Measurements from ENCODE around the gene MORF4L2.
A peak's percentile ranks its signal among the peaks of the same experiment; 100 is the strongest.

The MORF4L2 gene

DNA sequence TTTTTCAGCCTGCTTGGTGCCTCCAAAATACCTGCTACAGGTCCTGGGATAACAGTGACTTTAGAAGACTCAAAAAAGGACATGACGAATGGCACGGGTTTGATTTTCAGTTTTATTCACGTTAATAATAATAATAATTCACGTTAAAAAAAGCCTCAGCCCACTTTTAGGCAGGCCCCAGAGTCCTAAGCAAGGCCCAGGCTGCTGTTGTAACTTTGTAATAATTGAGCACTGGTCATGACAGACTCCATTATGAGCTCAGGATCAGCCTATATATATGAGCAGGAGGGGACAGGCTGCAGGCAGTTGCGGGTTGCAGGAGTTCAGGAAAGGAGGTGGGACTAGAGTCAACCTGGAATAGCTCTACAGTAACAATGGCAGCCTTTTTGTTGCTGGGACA, 24.1 kb upstream of the MORF4L2 start, which contains the start of gene TMEM31:
Gene TMEM31, plus strand, starts transcription at position 301 of the 400 bp plus-strand sequence. CDS start 1,350 bp downstream, outside the sequence.
- Mint-ChIP-seq H3K4me1 (peaks cover 14% of the 10 kb centered on the region), H3K9me3 (peaks cover 3% of the 10 kb centered on the region), H3K27ac (peak within 1 kb of the TSS in 2 of 3 experiments; percentile 3 to 24), H3K36me3 (ENCODE audit: low read depth) (no peaks in the 10 kb centered on the region), H3K27me3 (ENCODE audit: low read depth) (peaks cover 3% of the 10 kb centered on the region), H3K4me3 (no peak within 1 kb of the TSS)
- TF ChIP-seq, protein P1, sequence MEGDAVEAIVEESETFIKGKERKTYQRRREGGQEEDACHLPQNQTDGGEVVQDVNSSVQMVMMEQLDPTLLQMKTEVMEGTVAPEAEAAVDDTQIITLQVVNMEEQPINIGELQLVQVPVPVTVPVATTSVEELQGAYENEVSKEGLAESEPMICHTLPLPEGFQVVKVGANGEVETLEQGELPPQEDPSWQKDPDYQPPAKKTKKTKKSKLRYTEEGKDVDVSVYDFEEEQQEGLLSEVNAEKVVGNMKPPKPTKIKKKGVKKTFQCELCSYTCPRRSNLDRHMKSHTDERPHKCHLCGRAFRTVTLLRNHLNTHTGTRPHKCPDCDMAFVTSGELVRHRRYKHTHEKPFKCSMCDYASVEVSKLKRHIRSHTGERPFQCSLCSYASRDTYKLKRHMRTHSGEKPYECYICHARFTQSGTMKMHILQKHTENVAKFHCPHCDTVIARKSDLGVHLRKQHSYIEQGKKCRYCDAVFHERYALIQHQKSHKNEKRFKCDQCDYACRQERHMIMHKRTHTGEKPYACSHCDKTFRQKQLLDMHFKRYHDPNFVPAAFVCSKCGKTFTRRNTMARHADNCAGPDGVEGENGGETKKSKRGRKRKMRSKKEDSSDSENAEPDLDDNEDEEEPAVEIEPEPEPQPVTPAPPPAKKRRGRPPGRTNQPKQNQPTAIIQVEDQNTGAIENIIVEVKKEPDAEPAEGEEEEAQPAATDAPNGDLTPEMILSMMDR (IDR thresholded peaks at IDR 0.05; ENCODE audit: unreplicated experiment in 3 of 3), result no peak

DNA sequence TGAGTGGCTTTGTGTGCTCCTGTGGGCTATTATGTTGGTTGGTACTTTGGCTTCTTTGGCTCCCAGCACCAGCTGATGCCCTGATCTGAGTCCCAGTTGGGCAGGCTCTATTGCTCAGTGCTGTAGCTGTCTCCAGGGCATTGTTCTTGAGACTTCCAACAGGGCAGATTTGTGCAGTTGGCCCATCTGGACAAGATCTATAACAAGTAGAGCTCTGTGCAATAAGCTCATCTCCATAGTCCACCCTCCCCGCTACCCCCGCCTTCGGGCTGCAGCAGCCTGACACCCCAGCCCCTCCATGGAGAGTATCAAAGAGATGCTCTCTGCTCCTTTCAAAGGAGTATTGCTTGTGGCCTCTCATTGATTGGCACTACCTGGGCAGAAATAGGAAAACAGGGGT, 18.4 kb upstream of the MORF4L2 start:
- no peak overlapping the region for H3K4me3 Mint-ChIP-seq
- peaks cover 8% of the 10 kb centered on the region for H3K4me1 Mint-ChIP-seq
- TF ChIP-seq, protein P1 (IDR thresholded peaks at IDR 0.05; ENCODE audit: unreplicated experiment in 3 of 3), result no peak
- H3K36me3 Mint-ChIP-seq (ENCODE audit: low read depth), result no peaks in the 10 kb centered on the region
- no peaks in the 10 kb centered on the region for H3K9me3 Mint-ChIP-seq
- no peaks in the 10 kb centered on the region for H3K27me3 Mint-ChIP-seq (ENCODE audit: low read depth)
- no peak overlapping the region for H3K27ac Mint-ChIP-seq

GRCh38 chrX:103699243-103699642, 12.7 kb upstream of the MORF4L2 start:
- Mint-ChIP-seq H3K27ac (no peak overlapping the region), H3K27me3 (ENCODE audit: low read depth) (no peaks in the 10 kb centered on the region), H3K36me3 (ENCODE audit: low read depth) (no peaks in the 10 kb centered on the region), H3K4me1 (no peaks in the 10 kb centered on the region), H3K9me3 (no peaks in the 10 kb centered on the region), H3K4me3 (no peak overlapping the region)
- TF ChIP-seq, protein P1 (IDR thresholded peaks at IDR 0.05; ENCODE audit: unreplicated experiment in 3 of 3), result no peak

GRCh38 chrX:103697687-103698086, 11.2 kb upstream of the MORF4L2 start:
- no peaks in the 10 kb centered on the region for H3K27me3 Mint-ChIP-seq (ENCODE audit: low read depth)
- no peak overlapping the region for H3K27ac Mint-ChIP-seq
- H3K9me3 Mint-ChIP-seq, result no peaks in the 10 kb centered on the region
- TF ChIP-seq, protein P1 (IDR thresholded peaks at IDR 0.05; ENCODE audit: unreplicated experiment in 3 of 3), result no peak
- H3K4me3 Mint-ChIP-seq, result no peak overlapping the region
- H3K4me1 Mint-ChIP-seq, result no peaks in the 10 kb centered on the region
- H3K36me3 Mint-ChIP-seq (ENCODE audit: low read depth), result peaks cover 4% of the 10 kb centered on the region

- Mint-ChIP-seq H3K9me3 (no peaks in the 10 kb centered on the region), H3K27me3 (ENCODE audit: low read depth) (no peaks in the 10 kb centered on the region), H3K4me1 (no peaks in the 10 kb centered on the region), H3K36me3 (ENCODE audit: low read depth) (peaks cover 4% of the 10 kb centered on the region), H3K4me3 (no peak overlapping the region), H3K27ac (no peak overlapping the region)
- TF ChIP-seq, protein P1 (IDR thresholded peaks at IDR 0.05; ENCODE audit: unreplicated experiment in 3 of 3), result no peak
Observed at GRCh38 chrX:103691059-103691458, 4.6 kb upstream of the MORF4L2 start.

- Mint-ChIP-seq H3K4me3 (no peak overlapping the region), H3K36me3 (ENCODE audit: low read depth) (peaks cover 12% of the 10 kb centered on the region), H3K4me1 (peaks cover 6% of the 10 kb centered on the region), H3K27me3 (ENCODE audit: low read depth) (no peaks in the 10 kb centered on the region), H3K9me3 (no peaks in the 10 kb centered on the region), H3K27ac (no peak overlapping the region)
- TF ChIP-seq, protein P1 (IDR thresholded peaks at IDR 0.05; ENCODE audit: unreplicated experiment in 3 of 3), result peak; percentile 56 to 66 (median 60)
Observed at GRCh38 chrX:103688946-103689345, 2.4 kb upstream of the MORF4L2 start.
